Panc1 (cell line): ENCODE results near the gene B3GALNT2. TPM values are rescaled to one million over a fixed set of nuclear protein-coding genes. Genes with fewer than 3 reads are reported as not detected.

Experiments
- ATAC-seq: fragments of 200-7000 bp; cut with Tn5 transposase; 2 replicates; pipeline ENCODE4 v1.9.1; 2020; ENCODE audit warnings: mild to moderate bottlenecking, moderate library complexity
- BruUV-seq: library from RNA; stranded (reverse); fragments of 400-500 nt; replicated peaks from 2 replicates; lab custom pipeline; 2021; lab: Mats Ljungman, UMichigan
- CTCF ChIA-PET: fragments of 300-600 bp; sonication (Branson Sonifier 250); formaldehyde crosslinking; loops from one replicate; lab custom pipeline; 2022; ENCODE audit warnings: antibody characterized with exemption; lab: Charles Lee
- POLR2A ChIA-PET: fragments of 300-600 bp; sonication (Branson Sonifier 250); formaldehyde crosslinking; loops from one replicate; lab custom pipeline; 2022; ENCODE audit warnings: antibody characterized with exemption; lab: Charles Lee
- DNase-seq: peaks from one replicate; pipeline ENCODE4 v3.0.0-alpha.2; 2010; ENCODE audit warnings: low read depth, low spot score
- H3K27ac ChIP-seq: 2 replicates; pipeline ENCODE4 v1.5.1; 2011; ENCODE audit warnings: mild to moderate bottlenecking, low read length, inconsistent platforms
- H3K27me3 ChIP-seq: fragments of 200-500 bp; sonication (Bioruptor generic); 2 replicates; pipeline ENCODE4 v1.6.0; 2014; ENCODE audit warnings: low read length, inconsistent platforms; ENCODE audit not compliant: control insufficient read depth, insufficient read depth
- H3K36me3 ChIP-seq: fragments of 200-500 bp; sonication (Bioruptor generic); 2 replicates; pipeline ENCODE4 v1.5.1; 2014; ENCODE audit warnings: inconsistent platforms, mild to moderate bottlenecking, low read length, moderate library complexity; ENCODE audit not compliant: control insufficient read depth, insufficient read depth
- H3K4me1 ChIP-seq: 2 replicates; pipeline ENCODE4 v1.5.1; 2011; ENCODE audit warnings: inconsistent platforms, mild to moderate bottlenecking, low read length, moderate library complexity; ENCODE audit not compliant: control insufficient read depth, insufficient read depth
- H3K4me3 ChIP-seq, 2 experiments: 2 replicates each; pipeline ENCODE4 v1.5.1; 2011 to 2012; ENCODE audit warnings: low read depth in 2 of 2, low read length in 2 of 2, mild to moderate bottlenecking in 2 of 2, inconsistent platforms in 1 of 2, moderate library complexity in 1 of 2
- H3K9me3 ChIP-seq: fragments of 200-500 bp; sonication (Bioruptor generic); 2 replicates; pipeline ENCODE4 v1.5.1; 2014; ENCODE audit warnings: low read depth, mild to moderate bottlenecking, inconsistent platforms, low read length, moderate library complexity; ENCODE audit not compliant: control insufficient read depth, insufficient read depth
- CTCF ChIP-seq: fragments of 450-650 bp; IDR thresholded peaks from 2 replicates; pipeline ENCODE4 v1.5.1; 2017; ENCODE audit warnings: mild to moderate bottlenecking
- POLR2AphosphoS5 ChIP-seq: IDR thresholded peaks from 2 replicates; pipeline ENCODE4 v1.6.1; 2012; ENCODE audit warnings: mild to moderate bottlenecking, low read depth, low read length, moderate library complexity
- REST ChIP-seq, 2 experiments: IDR thresholded peaks; 2 replicates each; pipeline ENCODE4 v1.6.1; 2011 to 2012; ENCODE audit warnings: low read depth in 2 of 2, control low read depth in 1 of 2, low read length in 1 of 2, mild to moderate bottlenecking in 1 of 2, moderate library complexity in 1 of 2; ENCODE audit not compliant: insufficient read depth in 1 of 2
- SIN3A ChIP-seq: IDR thresholded peaks from 2 replicates; pipeline ENCODE4 v1.6.1; 2012; ENCODE audit warnings: low read depth, mild to moderate bottlenecking, low read length, moderate library complexity, borderline replicate concordance; ENCODE audit not compliant: insufficient read depth
- TCF7L2 ChIP-seq: IDR thresholded peaks from 2 replicates; pipeline ENCODE4 v1.6.1; 2011; ENCODE audit warnings: mild to moderate bottlenecking, low read depth, low read length, inconsistent platforms
- in situ Hi-C: cut with HindIII; loops from 2 replicates; pipeline ENCODE4 v1.10.0; 2016; ENCODE audit warnings: low sequenced_read_pairs, low pct_unique_long_range_greater_than_20kb
- intact Hi-C: fragments of 100-400 bp; cut with micrococcal nuclease; formaldehyde crosslinking; loops from one replicate; pipeline ENCODE4 v1.10.0; 2022; ENCODE audit not compliant: unreplicated experiment
- total RNA-seq: library from RNA; stranded (reverse); gene quantifications from one replicate; pipeline ENCODE4 v1.2.1, GENCODE V29; 2021; ENCODE audit not compliant: unreplicated experiment

Gene B3GALNT2
- total RNA-seq, 1 experiment from 2014 or later: 40.7 TPM

DNA sequence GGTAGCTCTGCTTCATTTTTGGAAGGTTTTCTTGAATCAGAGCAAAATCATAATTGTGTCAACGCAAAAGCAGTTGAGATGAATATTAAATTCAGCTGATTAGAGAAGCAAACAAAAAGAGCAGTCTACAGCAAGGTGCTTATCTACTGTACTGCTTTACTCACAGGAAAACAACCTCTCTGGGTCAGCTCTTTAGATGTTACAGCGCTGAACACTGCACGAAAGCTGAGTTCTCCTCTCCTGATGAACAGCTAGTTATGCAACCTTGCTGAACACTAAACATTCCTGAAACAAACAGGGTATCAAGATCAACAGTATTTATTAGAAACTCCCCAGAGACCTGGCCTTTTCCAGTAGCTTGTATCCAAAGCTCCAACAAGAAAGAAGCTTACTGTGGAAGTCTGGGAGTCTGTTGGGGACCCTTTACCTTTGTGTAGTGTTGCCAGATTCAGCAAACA is 95.7 kb downstream of the B3GALNT2 start:
- DNase-seq: no peak
- POLR2A ChIA-PET: interaction anchor here (1.1 kb wide), 2 partner anchors 10 to 34 kb away, joined by 3 to 8 read pairs; no protein-coding TSS in a partner anchor
- in situ Hi-C loops: no loop called here
- H3K9me3 ChIP-seq: no peaks in the 10 kb centered on the region
- H3K4me3 ChIP-seq: no peak overlapping the region
- TF ChIP-seq REST (IDR thresholded peaks at IDR 0.05; ENCODE audit: insufficient read depth in 1 of 2, low read depth in 2 of 2, low read length in 1 of 2) (no peak), POLR2AphosphoS5 (peak; percentile 62)
- peak overlapping the region; percentile 99 for H3K27ac ChIP-seq
- peaks cover 79% of the 10 kb centered on the region for H3K4me1 ChIP-seq
- H3K36me3 ChIP-seq: no peaks in the 10 kb centered on the region
- peak; percentile 77 for ATAC-seq
- intact Hi-C loops: no loop called here
- BruUV-seq: no TSS peak
- CTCF ChIA-PET: no interaction called here
- no peaks in the 10 kb centered on the region for H3K27me3 ChIP-seq

- ChIA-PET POLR2A (interaction anchor here (0.7 kb wide), 1 partner anchor 155 kb away, joined by 3 read pairs; no protein-coding TSS in a partner anchor), CTCF (no interaction called here)
- in situ Hi-C loops: no loop called here
- ATAC-seq (no peak), DNase-seq (no peak)
- TF ChIP-seq TCF7L2 (peak; percentile 50; the same call in 1 of the 2 replicates), REST (IDR thresholded peaks at IDR 0.05; ENCODE audit: insufficient read depth in 1 of 2, low read depth in 2 of 2, low read length in 1 of 2) (no peak), SIN3A (no peak), POLR2AphosphoS5 (0 out of 2 replicates have a peak, but pooled peaks have one; percentile 39), CTCF (no peak)
- Histone ChIP-seq H3K9me3 (no peaks in the 10 kb centered on the region), H3K27me3 (no peaks in the 10 kb centered on the region), H3K4me1 (peaks cover 88% of the 10 kb centered on the region), H3K27ac (peak overlapping the region; percentile 99), H3K4me3 (no peak overlapping the region), H3K36me3 (no peaks in the 10 kb centered on the region)
- no TSS peak for BruUV-seq
- intact Hi-C loops: no loop called here
Measured at GRCh38 chr1:235407419-235407818, 96.8 kb downstream of the B3GALNT2 start.
